ENCODE data around the gene SLC29A3.
"Not testable (repeated sequence)": the region's sequence is repeated elsewhere in the genome, so short reads cannot be mapped to it uniquely, and the experiment has no call there.

Gene SLC29A3

GRCh38 chr10:71346731-71347130 lies 27.7 kb downstream of the SLC29A3 start:
- DNase-seq (ENCODE audit: low read depth), result no peak

- DNase-seq (ENCODE audit: low read depth), result no peak
Observed at GRCh38 chr10:71347587-71348395, 28.7 kb downstream of the SLC29A3 start.

- no peak for DNase-seq (ENCODE audit: low read depth)
Observed at GRCh38 chr10:71348850-71349249, 29.8 kb downstream of the SLC29A3 start.

DNA sequence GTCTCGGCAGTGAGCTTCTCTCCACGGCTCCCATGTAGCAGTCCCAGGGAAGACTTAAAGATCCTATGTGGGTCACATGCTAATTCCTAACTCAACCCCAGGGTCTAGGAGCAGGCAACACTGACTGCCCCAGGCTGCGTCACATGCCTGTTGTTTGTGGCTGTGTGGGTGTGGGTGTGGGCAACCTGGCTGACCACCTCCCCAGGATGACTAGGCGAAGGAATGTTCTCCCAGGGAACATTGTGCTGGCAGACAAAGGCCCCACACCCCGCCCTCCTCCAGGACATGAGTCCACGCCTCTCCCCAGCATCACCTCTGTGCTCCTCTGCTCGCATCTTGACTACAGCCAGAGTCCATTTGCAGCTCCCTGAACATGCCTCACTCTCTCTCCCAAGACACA lies 30.3 kb downstream of the SLC29A3 start:
- DNase-seq (ENCODE audit: low read depth), result no peak

GRCh38 chr10:71351087-71351486 lies 32.0 kb downstream of the SLC29A3 start:
- DNase-seq (ENCODE audit: low read depth), result no peak

DNA sequence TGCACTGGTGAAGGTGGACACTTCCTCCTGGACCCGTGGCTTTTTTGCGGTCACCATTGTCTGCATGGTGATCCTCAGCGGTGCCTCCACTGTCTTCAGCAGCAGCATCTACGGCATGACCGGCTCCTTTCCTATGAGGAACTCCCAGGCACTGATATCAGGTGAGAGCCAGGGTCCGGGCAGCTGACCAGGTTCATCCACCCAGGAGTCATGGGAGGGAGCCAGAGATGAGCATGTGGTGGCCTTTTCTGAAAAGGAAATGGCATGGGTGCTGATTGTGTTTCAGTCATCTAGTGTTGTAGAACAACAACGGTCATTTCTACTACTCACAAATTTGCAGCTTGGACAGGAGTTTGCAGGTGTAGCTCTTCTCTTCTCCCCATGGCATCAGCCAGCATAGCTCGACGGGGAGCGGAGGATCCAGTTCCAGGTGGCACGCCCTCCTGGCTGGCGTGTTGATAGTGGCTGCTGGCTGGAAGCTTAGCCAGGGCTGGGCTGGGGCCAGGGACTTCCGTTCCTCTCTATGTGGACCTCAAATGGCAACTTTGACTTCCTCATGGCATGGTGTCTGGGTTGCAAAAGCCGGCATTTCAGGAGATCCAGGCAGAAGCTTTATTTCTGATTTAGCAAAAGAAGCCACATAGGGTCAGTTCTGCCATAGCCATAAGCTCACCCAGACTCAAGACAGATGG lies 32.7 kb downstream of the SLC29A3 start:
- DNase-seq (ENCODE audit: low read depth), result no peak

DNA sequence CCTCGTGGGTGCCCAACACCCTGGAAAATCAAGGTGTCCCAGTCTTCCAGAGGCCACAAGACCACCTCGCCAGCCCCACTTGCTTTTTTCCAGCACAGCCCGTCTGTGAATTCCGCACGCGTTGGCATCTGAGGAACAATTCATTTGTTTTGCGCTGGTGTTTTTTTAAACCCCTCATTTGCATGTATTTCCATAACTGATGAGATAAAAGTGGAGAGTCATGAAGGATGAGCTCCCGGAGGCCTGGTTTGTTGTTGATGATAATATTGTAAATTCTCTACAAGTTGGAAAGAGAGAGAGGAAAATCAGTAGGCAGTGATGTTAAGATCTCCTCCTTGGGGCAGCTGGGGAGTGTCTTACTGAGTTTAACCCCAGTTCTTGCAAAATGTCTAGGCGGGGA lies 34.6 kb downstream of the SLC29A3 start:
- no peak for DNase-seq (ENCODE audit: low read depth)

- DNase-seq (ENCODE audit: low read depth), result no peak
Observed at GRCh38 chr10:71354776-71355175, 35.7 kb downstream of the SLC29A3 start.

GRCh38 chr10:71355886-71356285 lies 36.8 kb downstream of the SLC29A3 start:
- DNase-seq (ENCODE audit: low read depth), result no peak

GRCh38 chr10:71357792-71358265 lies 38.8 kb downstream of the SLC29A3 start:
- no peak for DNase-seq (ENCODE audit: low read depth)

- DNase-seq (ENCODE audit: low read depth), result no peak
Observed at GRCh38 chr10:71358277-71358676, 39.2 kb downstream of the SLC29A3 start.

DNA sequence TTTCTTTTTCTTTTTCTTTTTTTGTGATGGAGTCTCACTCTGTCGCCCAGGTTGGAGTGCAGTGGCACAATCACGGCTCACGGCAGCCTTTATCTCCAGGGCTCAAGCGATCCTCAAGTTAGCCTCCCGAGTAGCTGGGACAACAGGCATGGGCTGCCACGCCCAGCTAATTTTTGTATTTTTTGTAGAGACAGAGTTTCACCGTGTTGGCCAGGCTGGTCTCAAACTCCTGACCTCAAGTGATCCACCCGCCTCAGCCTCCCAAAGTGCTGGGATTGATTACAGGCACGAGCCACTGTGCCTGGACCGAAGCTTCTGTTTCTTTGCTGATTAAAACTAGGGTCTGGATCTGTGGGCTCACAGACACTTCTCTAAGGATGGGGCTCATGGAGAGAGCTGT lies 39.8 kb downstream of the SLC29A3 start:
- not testable (repeated sequence) for DNase-seq (ENCODE audit: low read depth)

- no peak for DNase-seq (ENCODE audit: low read depth)
Observed at GRCh38 chr10:71359364-71360046, 40.4 kb downstream of the SLC29A3 start.

DNA sequence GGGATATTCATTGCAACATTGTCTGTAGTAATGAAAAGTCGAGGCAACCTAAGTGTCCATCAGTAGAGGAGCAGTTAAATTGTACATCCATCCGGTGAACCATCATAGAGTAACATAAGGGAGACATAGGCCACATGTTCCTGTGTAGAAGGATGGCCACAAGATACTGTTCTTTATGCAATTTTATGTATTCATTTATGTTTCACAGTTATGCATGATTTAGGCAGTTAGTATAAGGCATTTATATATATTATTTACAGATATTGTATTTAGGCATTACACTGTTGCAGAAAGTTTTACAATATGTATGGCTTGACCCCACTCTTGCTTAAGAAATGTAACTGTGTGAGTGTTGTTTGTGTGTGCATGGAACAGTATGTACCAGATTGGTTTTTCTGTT lies 41.7 kb downstream of the SLC29A3 start:
- DNase-seq (ENCODE audit: low read depth), result no peak

GRCh38 chr10:71361581-71361980 lies 42.5 kb downstream of the SLC29A3 start:
- no peak for DNase-seq (ENCODE audit: low read depth)

DNA sequence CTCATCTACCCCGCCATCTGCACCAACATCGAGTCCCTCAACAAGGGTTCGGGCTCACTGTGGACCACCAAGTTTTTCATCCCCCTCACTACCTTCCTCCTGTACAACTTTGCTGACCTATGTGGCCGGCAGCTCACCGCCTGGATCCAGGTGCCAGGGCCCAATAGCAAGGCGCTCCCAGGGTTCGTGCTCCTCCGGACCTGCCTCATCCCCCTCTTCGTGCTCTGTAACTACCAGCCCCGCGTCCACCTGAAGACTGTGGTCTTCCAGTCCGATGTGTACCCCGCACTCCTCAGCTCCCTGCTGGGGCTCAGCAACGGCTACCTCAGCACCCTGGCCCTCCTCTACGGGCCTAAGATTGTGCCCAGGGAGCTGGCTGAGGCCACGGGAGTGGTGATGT lies 43.1 kb downstream of the SLC29A3 start:
- no peak for DNase-seq (ENCODE audit: low read depth)

DNA sequence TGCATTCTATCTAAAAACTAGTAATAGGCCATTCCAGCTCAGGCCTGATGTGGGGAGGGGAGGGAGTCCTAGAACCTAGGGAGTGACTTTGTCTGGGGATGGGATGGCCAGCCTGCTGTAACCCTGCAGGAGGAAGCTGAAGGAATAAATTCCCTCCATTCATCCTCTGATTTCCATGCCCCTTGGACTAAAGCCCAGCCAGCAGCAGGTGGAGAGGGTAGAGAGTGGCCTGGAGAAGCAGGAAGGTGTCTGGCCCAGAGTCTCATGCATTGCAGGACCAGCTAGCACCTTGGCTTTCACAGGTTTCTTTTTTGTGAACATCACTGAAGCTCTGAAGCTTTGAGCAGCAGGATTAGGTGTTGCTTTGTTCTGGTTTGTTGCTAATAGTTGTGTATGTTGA lies 44.9 kb downstream of the SLC29A3 start:
- no peak for DNase-seq (ENCODE audit: low read depth)

- DNase-seq (ENCODE audit: low read depth), result no peak
Observed at GRCh38 chr10:71365366-71365765, 46.3 kb downstream of the SLC29A3 start.

DNA sequence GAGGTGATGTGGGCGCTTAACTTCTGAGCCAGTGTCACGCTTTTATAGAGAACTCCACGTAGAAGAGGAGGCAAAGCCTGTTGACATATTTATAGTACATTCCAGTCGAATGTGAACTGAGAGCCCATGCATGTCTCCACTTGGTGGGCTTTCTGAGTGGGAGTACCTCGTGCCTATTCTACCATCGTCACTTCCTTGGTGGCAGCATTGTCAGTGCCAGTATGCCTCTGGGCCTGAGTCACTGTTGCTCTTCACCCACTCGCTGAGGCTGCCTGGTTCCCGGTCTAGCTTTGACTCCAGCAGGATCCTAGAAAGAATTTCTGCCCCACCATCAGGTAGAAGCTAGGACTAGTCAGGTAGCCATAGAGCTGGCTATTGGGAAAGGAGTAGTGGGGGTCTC lies 47.6 kb downstream of the SLC29A3 start:
- DNase-seq (ENCODE audit: low read depth), result no peak

GRCh38 chr10:71367271-71367670 lies 48.2 kb downstream of the SLC29A3 start:
- DNase-seq (ENCODE audit: low read depth), result no peak

- DNase-seq (ENCODE audit: low read depth), result no peak
Observed at GRCh38 chr10:71368176-71368575, 49.1 kb downstream of the SLC29A3 start.

GRCh38 chr10:71368643-71369042 lies 49.6 kb downstream of the SLC29A3 start:
- no peak for DNase-seq (ENCODE audit: low read depth)

DNA sequence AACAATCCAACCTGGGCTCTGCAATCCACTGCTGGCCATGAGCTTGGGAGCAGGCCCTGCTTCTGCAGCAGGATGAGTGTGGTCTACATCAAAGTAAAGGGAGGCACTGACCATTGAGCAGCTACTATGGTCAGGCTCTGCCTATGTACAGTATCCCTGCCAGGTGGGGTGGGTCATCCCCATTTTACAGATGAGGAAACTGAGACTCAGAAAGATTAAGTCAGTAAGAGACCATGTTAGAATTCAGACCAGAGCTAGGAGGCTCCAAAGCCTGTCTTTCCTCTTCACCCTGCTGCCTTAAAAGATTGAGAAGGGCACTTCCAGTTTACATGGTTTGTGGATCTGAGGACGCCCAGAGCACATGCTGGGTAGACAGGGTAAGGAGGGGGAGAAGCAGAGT lies 50.5 kb downstream of the SLC29A3 start:
- no peak for DNase-seq (ENCODE audit: low read depth)
